HG03135 (cell line): ENCODE data around the gene LNP1.
A peak's percentile ranks its signal among the peaks of the same experiment; 100 is the strongest.

Source experiments
- ATAC-seq: cut with Tn5 transposase; IDR thresholded peaks from one replicate; pipeline ENCODE4 v1.9.1; 2021; ENCODE audit warnings: mild to moderate bottlenecking, moderate library complexity; ENCODE audit not compliant: unreplicated experiment

Gene LNP1

GRCh38 chr3:100399341-100400071, 1.8 kb upstream of the LNP1 start:
- no peak for ATAC-seq

DNA sequence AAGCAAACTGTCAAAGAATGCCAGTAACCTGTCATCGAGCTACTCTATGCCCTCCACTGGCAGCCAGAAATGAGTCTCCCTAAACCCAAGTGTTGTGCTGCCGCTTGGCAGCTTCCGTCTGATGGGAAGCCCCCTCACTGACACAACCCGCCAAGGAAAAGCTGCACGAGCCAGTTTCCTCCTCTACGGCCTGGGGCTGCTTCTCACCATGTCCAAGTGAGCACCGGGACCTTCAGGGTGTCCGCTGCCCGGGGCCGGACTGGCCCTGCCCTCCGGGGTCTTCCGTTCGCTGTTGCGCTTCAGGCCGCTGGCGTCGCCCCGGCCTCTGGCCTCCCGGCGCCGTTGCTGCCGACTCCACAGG, 940 bp upstream of the LNP1 start:
- ATAC-seq: peak; percentile 25

- ATAC-seq: peak; percentile 15
Measured at GRCh38 chr3:100401674-100402041, 319 bp downstream of the LNP1 start.

DNA sequence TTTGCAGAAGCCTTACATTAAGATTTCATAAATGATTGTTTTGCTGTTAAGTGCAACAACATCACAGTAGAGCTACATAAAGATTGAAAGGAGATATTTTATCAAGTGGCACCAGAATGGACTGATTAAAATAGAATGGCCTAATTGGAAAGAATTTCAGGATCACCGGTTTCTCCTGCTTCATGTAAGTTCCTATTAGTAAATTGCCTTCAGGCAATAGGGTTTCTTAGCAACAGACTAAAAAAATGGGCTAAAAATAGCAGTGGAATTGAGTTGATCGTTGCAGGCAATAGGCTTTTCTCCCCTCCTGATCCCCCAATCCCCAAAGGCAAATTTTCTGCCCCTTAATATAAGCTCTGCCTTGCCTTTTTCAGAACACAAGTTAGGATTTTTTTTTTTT, 917 bp downstream of the LNP1 start:
- ATAC-seq: no peak

DNA sequence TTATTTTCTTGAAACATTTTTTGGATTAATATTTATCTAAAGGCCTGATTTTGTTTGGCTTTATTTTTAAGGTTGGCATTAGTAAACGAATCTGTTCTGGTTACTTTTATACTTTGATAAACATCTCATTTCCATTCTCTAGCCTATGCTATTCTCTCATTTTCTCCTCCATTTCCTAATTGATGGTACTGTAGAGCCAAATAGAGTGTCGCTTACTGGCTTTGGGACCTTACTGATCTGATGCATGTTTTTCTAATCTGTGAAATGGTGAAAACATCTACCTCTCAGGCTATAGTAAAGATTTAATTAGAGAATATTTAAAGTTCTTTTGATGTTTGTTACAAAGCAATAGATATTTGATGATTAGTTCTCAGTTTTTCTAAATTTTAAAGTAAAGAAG, 1.6 kb downstream of the LNP1 start:
- no peak for ATAC-seq

GRCh38 chr3:100403362-100404249, 2.3 kb downstream of the LNP1 start:
- ATAC-seq: no peak

- ATAC-seq: no peak
Measured at GRCh38 chr3:100404250-100404548, 2.9 kb downstream of the LNP1 start.

GRCh38 chr3:100407164-100407563, 5.8 kb downstream of the LNP1 start:
- no peak for ATAC-seq

DNA sequence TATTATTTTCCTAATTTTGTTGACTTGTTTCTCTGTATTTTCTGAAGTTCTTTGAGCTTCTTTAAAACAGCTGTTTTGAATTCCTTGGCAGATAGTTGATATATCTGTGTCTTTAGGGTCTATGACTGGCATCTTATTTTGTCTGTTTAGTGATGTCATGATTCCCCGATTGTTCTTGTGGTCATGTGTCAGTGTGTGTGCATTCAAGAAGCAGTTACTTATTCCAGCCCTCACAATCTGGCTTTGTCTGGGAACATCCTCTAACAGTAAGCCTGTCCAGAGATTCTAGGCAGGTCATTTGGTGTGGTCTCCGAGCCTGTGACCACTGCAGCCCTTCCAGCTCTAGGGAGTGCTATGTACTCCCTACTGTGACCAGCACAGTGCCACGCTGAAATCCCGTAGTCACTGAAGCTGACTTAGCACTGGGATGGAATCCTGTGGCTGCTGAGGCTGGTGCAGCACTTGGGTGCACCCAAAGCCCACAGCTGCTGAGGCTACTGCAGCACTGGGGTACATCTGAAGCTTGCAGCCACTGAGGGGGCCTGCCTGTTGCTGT, 6.7 kb downstream of the LNP1 start:
- ATAC-seq: no peak

DNA sequence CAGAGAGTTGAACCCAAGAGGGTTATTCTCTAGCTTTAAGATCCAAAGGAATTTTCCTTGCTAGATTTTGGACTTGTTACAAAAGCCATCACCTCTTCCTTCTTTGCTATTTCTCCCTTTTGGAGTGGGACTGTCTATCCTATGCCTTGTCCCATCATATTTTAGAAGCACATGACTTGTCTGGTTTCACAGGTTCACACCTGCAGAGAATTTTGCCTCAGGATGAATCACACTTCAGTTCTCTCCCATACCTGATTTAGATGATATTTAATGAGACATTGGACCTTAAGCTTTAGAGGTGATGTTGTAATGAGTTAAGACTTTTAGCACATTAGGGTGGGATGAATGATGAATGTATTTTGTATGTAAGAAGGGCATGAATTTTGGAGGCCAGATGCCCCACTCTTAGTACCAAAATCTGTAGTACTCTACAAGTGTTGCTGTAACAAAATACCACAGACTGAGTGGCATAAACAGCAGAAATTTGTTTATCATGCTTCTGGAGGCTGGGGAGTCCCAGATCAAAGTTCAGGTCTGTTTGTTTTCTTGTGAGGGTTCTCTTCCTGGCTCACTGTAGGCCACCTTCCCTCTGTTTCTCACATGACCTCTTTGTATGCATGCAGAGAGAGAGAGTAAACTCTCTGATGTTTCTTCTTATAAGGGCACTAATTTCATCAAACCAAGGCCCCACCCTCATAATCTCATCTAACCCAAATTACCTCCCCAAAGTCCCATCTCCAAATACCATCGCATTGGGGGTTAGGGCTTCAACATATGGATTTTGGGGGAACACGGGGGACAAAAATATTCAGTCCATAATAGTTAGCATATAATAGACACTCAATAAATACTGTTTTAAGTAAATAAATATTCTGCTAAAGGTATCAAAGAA, 10.0 kb downstream of the LNP1 start:
- no peak for ATAC-seq

GRCh38 chr3:100412912-100413590, 11.7 kb downstream of the LNP1 start:
- ATAC-seq: no peak

DNA sequence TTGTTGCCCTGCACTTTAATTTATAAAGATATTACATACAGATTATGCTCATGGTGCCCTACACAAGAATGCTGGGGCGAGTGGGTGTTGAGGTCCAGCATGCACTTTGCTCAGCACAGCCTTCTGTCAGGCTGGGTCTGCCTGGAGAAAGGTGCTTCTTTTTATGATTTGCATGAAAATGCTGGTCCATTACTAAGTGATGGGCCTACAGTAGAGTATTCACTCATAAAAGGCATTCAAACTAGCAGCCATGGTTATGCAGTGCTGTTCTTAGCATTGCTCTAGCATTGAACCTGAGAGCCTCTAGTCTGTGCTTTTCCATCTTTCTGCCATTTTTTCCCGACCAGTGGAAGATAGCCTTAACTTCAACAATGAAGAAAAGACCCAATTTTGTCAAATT, 12.3 kb downstream of the LNP1 start:
- ATAC-seq: no peak

GRCh38 chr3:100416176-100416575, 14.8 kb downstream of the LNP1 start:
- no peak for ATAC-seq

GRCh38 chr3:100416863-100417262, 15.5 kb downstream of the LNP1 start:
- ATAC-seq: no peak

- ATAC-seq: no peak
Measured at GRCh38 chr3:100419406-100419805, 18.1 kb downstream of the LNP1 start.

DNA sequence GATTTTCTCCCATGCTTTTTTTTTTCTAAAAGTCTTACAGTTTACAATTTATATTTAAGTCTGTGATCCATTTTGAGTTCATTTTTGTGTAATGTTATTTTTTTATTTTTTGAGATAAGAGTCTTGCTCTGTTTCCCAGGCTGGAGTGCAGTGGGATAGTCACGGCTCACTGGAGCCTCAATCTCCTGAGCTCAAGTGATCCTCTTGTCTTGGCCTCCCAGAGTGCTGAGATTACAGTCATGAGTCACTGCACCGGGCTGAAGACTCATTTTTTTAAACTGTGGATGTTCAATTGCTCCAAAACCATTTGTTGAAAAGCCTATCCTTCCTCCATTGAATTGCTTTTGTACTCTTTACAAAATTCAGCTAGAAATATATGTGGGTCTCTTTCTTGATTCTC, 19.5 kb downstream of the LNP1 start:
- no peak for ATAC-seq

GRCh38 chr3:100423611-100424010, 22.3 kb downstream of the LNP1 start:
- no peak for ATAC-seq

- ATAC-seq: no peak
Measured at GRCh38 chr3:100424261-100424660, 22.9 kb downstream of the LNP1 start.

GRCh38 chr3:100425316-100425715, 24.0 kb downstream of the LNP1 start:
- ATAC-seq: no peak

- ATAC-seq: no peak
Measured at GRCh38 chr3:100426067-100426682, 24.8 kb downstream of the LNP1 start.
